ENCODE results near the gene GTF2F1. TPM values are rescaled to one million over a fixed set of nuclear protein-coding genes. Genes with fewer than 3 reads are reported as not detected.
A peak's percentile ranks its signal among the peaks of the same experiment; 100 is the strongest.

Gene GTF2F1
- 52.8 TPM for total RNA-seq

- TF ChIP-seq POLR2AphosphoS5 (IDR thresholded peaks at IDR 0.05; ENCODE audit: insufficient read depth in 1 of 2, low read depth in 1 of 2) = peak; percentile 50 to 82
- peak in 1 of 3 experiments; percentile 3 for TF ChIP-seq CTCF (IDR thresholded peaks at IDR 0.05)
- TF ChIP-seq POLR2A (IDR thresholded peaks at IDR 0.05) = no peak
- intact Hi-C loops (cut with DNase I) = no loop called here
- peaks cover 20% of the 10 kb centered on the region for H3K4me1 ChIP-seq
- DNase-seq (ENCODE audit: extremely low spot score in 2 of 2) = peak in 1 of 2 donors; percentile 95
- H3K36me3 ChIP-seq = peaks cover 0 to 19% of the 10 kb centered on the region in 2 donors
- H3K27ac ChIP-seq = peak within 1 kb of the TSS; percentile 77
- H3K27me3 ChIP-seq = no peaks in the 10 kb centered on the region
- H3K4me3 ChIP-seq = peak within 1 kb of the TSS; percentile 57 to 79
- H3K9me3 ChIP-seq = no peaks in the 10 kb centered on the region
Observed at GRCh38 chr19:6393074-6393982, at the start of gene GTF2F1. Gene GTF2F1 (minus strand): TSS chr19:6393164. CDS start chr19:6392995, 169 bp downstream.

- intact Hi-C loops (cut with DNase I) = no loop called here
- Histone ChIP-seq H3K27me3 (no peaks in the 10 kb centered on the region), H3K4me1 (no peaks in the 10 kb centered on the region), H3K36me3 (no peaks in the 10 kb centered on the region), H3K27ac (no peak overlapping the region), H3K9me3 (no peaks in the 10 kb centered on the region), H3K4me3 (no peak overlapping the region)
- no peak for DNase-seq (ENCODE audit: extremely low spot score in 2 of 2)
- TF ChIP-seq POLR2AphosphoS5 (IDR thresholded peaks at IDR 0.05; ENCODE audit: insufficient read depth in 1 of 2, low read depth in 1 of 2) (no peak), CTCF (IDR thresholded peaks at IDR 0.05) (no peak), POLR2A (IDR thresholded peaks at IDR 0.05) (no peak)
Observed at GRCh38 chr19:6442087-6442688, 49.2 kb upstream of the GTF2F1 start.

GRCh38 chr19:6440905-6441304 lies 47.9 kb upstream of the GTF2F1 start:
- H3K4me1 ChIP-seq = no peaks in the 10 kb centered on the region
- TF ChIP-seq POLR2A (IDR thresholded peaks at IDR 0.05) (no peak), CTCF (IDR thresholded peaks at IDR 0.05) (no peak)
- no peaks in the 10 kb centered on the region for H3K9me3 ChIP-seq
- no peak for DNase-seq (ENCODE audit: extremely low spot score in 2 of 2)
- no peak overlapping the region for H3K4me3 ChIP-seq
- no peak overlapping the region for H3K27ac ChIP-seq
- no peaks in the 10 kb centered on the region for H3K27me3 ChIP-seq
- intact Hi-C loops (cut with DNase I) = no loop called here
- H3K36me3 ChIP-seq = no peaks in the 10 kb centered on the region

GRCh38 chr19:6439743-6440142 lies 46.8 kb upstream of the GTF2F1 start:
- TF ChIP-seq CTCF (IDR thresholded peaks at IDR 0.05) (no peak), POLR2AphosphoS5 (IDR thresholded peaks at IDR 0.05; ENCODE audit: insufficient read depth in 1 of 2, low read depth in 1 of 2) (no peak), POLR2A (IDR thresholded peaks at IDR 0.05) (no peak)
- intact Hi-C loops (cut with DNase I) = no loop called here
- Histone ChIP-seq H3K27me3 (no peaks in the 10 kb centered on the region), H3K27ac (no peak overlapping the region), H3K9me3 (no peaks in the 10 kb centered on the region), H3K4me3 (no peak overlapping the region), H3K4me1 (no peaks in the 10 kb centered on the region), H3K36me3 (no peaks in the 10 kb centered on the region)
- DNase-seq (ENCODE audit: extremely low spot score in 2 of 2) = no peak

- H3K36me3 ChIP-seq = no peaks in the 10 kb centered on the region
- DNase-seq (ENCODE audit: extremely low spot score in 2 of 2) = no peak
- TF ChIP-seq POLR2A (IDR thresholded peaks at IDR 0.05) (no peak), CTCF (IDR thresholded peaks at IDR 0.05) (no peak), POLR2AphosphoS5 (IDR thresholded peaks at IDR 0.05; ENCODE audit: insufficient read depth in 1 of 2, low read depth in 1 of 2) (no peak)
- no peaks in the 10 kb centered on the region for H3K27me3 ChIP-seq
- no peak within 1 kb of the TSS for H3K27ac ChIP-seq
- no peaks in the 10 kb centered on the region for H3K4me1 ChIP-seq
- no peaks in the 10 kb centered on the region for H3K9me3 ChIP-seq
- no peak within 1 kb of the TSS for H3K4me3 ChIP-seq
- intact Hi-C loops (cut with DNase I) = no loop called here
Observed at GRCh38 chr19:6433663-6434062, 40.7 kb upstream of the GTF2F1 start, which contains the start of gene SLC25A41. Gene SLC25A41 (minus strand): TSS chr19:6433763. CDS start chr19:6433693, 70 bp downstream.
